ENCODE data around the gene MAPKAP1.

MAPKAP1 gene

GRCh38 chr9:125674981-125675973 lies 31.7 kb downstream of the MAPKAP1 start:
- DNase-seq (ENCODE audit: low read depth), result peak; percentile 53

GRCh38 chr9:125672876-125673275 lies 34.1 kb downstream of the MAPKAP1 start:
- DNase-seq (ENCODE audit: low read depth), result no peak

GRCh38 chr9:125663127-125663526 lies 43.9 kb downstream of the MAPKAP1 start:
- no peak for DNase-seq (ENCODE audit: low read depth)

GRCh38 chr9:125660557-125660956 lies 46.5 kb downstream of the MAPKAP1 start:
- DNase-seq (ENCODE audit: low read depth), result no peak

- peak; percentile 64 for DNase-seq (ENCODE audit: low read depth)
These were observed 47.1 kb downstream of the MAPKAP1 start for GRCh38 chr9:125659954-125660353.

- no peak for DNase-seq (ENCODE audit: low read depth)
These were observed 47.7 kb downstream of the MAPKAP1 start for GRCh38 chr9:125659201-125659840.

- DNase-seq (ENCODE audit: low read depth), result no peak
These were observed 50.4 kb downstream of the MAPKAP1 start for GRCh38 chr9:125656560-125656959.

GRCh38 chr9:125655691-125656410 lies 51.2 kb downstream of the MAPKAP1 start:
- DNase-seq (ENCODE audit: low read depth), result no peak

- DNase-seq (ENCODE audit: low read depth), result no peak
These were observed 51.9 kb downstream of the MAPKAP1 start for GRCh38 chr9:125655066-125655633.

GRCh38 chr9:125654121-125654520 lies 52.9 kb downstream of the MAPKAP1 start:
- no peak for DNase-seq (ENCODE audit: low read depth)

- no peak for DNase-seq (ENCODE audit: low read depth)
These were observed 53.7 kb downstream of the MAPKAP1 start for GRCh38 chr9:125653325-125653724.

- DNase-seq (ENCODE audit: low read depth), result no peak
These were observed 54.2 kb downstream of the MAPKAP1 start for GRCh38 chr9:125652759-125653158.

- DNase-seq (ENCODE audit: low read depth), result no peak
These were observed 54.8 kb downstream of the MAPKAP1 start for GRCh38 chr9:125652233-125652594.

GRCh38 chr9:125651576-125652232 lies 55.3 kb downstream of the MAPKAP1 start:
- peak; percentile 82 for DNase-seq (ENCODE audit: low read depth)

GRCh38 chr9:125650271-125650737 lies 56.7 kb downstream of the MAPKAP1 start:
- peak; percentile 61 for DNase-seq (ENCODE audit: low read depth)

- no peak for DNase-seq (ENCODE audit: low read depth)
These were observed 57.2 kb downstream of the MAPKAP1 start for GRCh38 chr9:125649826-125650225.

GRCh38 chr9:125649315-125649714 lies 57.7 kb downstream of the MAPKAP1 start:
- DNase-seq (ENCODE audit: low read depth), result peak; percentile 59

- DNase-seq (ENCODE audit: low read depth), result no peak
These were observed 58.7 kb downstream of the MAPKAP1 start for GRCh38 chr9:125648294-125648693.

- no peak for DNase-seq (ENCODE audit: low read depth)
These were observed 60.3 kb downstream of the MAPKAP1 start for GRCh38 chr9:125646621-125647100.

- peak; percentile 30 for DNase-seq (ENCODE audit: low read depth)
These were observed 60.8 kb downstream of the MAPKAP1 start for GRCh38 chr9:125646217-125646616.

GRCh38 chr9:125644819-125645507 lies 62.0 kb downstream of the MAPKAP1 start:
- DNase-seq (ENCODE audit: low read depth), result no peak
